ENCODE measurements around the gene FGF3. TPM values are rescaled to one million over a fixed set of nuclear protein-coding genes. Genes with fewer than 3 reads are reported as not detected.
A peak's percentile ranks its signal among the peaks of the same experiment; 100 is the strongest.

Gene FGF3
- total and polyA plus RNA-seq, 11 donors, result not detected

DNA sequence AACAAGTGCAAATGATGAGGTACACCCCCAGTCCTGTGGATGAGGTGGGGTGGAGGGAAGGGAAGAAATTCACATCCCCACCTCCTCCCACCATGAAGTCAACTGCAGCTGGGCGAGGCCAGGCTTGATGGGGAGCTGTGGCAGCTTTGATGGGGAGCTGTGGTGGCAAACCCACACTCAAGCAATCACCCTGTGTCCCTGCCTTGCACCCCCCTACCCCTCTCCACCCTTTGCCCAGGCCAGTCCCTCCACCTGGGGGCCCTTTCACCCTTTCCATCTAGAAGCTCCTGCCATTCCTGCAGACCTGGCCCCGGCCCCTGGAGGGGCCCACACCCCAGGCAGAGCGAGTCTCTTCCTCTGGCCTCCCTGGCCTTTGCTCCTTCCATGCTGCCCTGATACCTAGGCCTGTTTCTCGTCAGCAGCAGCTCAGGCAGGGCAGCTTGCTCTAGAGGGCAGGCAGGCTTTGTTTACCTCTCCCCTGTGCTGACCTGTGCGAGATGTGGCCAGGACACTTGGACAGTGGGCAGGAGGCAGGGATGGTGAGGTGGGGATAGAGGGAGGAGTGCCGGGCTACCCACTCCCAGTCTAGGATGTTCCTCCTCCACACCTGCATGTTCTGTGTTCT lies 4.5 kb upstream of the FGF3 start:
- intact Hi-C loops (cut with DNase I), result no loop called here
- Histone ChIP-seq H3K27me3 (peaks cover 11 to 69% (median 30%) of the 10 kb centered on the region in 9 donors), H3K4me1 (peaks cover 0 to 4% (median 0%) of the 10 kb centered on the region in 12 donors), H3K9me3 (peaks cover 0 to 11% (median 0%) of the 10 kb centered on the region in 12 donors), H3K4me3 (no peak overlapping the region), H3K36me3 (no peaks in the 10 kb centered on the region), H3K27ac (no peak overlapping the region)
- ATAC-seq (no peak), DNase-seq (no peak)
- no peak for TF ChIP-seq POLR2A (IDR thresholded peaks at IDR 0.05)
- TF ChIP-seq, protein P1, sequence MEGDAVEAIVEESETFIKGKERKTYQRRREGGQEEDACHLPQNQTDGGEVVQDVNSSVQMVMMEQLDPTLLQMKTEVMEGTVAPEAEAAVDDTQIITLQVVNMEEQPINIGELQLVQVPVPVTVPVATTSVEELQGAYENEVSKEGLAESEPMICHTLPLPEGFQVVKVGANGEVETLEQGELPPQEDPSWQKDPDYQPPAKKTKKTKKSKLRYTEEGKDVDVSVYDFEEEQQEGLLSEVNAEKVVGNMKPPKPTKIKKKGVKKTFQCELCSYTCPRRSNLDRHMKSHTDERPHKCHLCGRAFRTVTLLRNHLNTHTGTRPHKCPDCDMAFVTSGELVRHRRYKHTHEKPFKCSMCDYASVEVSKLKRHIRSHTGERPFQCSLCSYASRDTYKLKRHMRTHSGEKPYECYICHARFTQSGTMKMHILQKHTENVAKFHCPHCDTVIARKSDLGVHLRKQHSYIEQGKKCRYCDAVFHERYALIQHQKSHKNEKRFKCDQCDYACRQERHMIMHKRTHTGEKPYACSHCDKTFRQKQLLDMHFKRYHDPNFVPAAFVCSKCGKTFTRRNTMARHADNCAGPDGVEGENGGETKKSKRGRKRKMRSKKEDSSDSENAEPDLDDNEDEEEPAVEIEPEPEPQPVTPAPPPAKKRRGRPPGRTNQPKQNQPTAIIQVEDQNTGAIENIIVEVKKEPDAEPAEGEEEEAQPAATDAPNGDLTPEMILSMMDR (IDR thresholded peaks at IDR 0.05), result no peak
- 55 to 60% (median 59%) methylated on average over 5 to 6 of the region's 6 CpGs for WGBS, 4 donors

DNA sequence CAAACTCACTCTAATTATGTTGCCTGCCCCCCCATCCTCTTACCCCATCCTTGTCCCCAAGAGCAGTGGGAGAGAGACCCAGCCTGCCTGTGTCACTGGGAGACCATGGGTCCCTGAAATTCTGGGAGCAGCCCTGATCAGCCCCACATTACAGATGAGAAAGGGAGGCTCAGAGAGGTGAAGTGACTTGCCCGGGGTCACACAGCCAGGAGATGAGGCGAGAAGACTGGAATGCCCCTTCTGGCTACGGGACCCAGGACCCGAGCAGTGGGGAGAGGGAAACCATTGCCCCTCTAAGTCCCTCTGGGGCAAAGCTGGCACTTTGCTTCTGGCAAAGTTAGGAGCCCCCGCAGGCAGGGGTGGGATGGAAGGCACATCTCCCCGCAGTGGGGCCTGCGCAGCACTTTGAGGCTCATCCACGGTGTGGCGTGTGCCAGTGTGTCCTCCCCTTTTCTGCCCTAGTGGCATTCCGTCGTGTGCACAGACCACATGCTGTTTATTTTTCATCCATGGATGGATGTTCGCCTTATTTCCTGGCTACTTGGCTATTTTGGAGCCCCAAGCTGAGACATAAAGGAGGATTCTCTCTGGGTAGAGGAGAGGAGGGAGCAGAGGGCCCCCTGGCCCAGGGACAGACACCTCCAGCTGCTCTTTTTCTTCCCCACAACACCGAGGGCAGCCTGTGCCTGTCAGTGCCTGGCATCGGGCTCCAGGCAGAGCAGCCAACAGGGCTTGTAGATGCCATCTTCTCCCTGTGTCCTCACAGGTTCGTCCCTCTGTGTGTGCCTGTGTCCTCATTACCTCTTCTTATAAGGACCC lies 3.7 kb upstream of the FGF3 start:
- H3K27me3 ChIP-seq, result peaks cover 19 to 78% (median 39%) of the 10 kb centered on the region in 9 donors
- no peak for TF ChIP-seq POLR2A (IDR thresholded peaks at IDR 0.05)
- TF ChIP-seq, protein P1 (IDR thresholded peaks at IDR 0.05), result no peak
- DNase-seq, result no peak
- no peaks in the 10 kb centered on the region for H3K36me3 ChIP-seq
- H3K4me3 ChIP-seq, result no peak overlapping the region
- ATAC-seq, result no peak
- peaks cover 0 to 13% (median 0%) of the 10 kb centered on the region in 12 donors for H3K4me1 ChIP-seq
- intact Hi-C loops (cut with DNase I), result no loop called here
- 69 to 74% (median 72%) methylated on average over 13 to 15 of the region's 15 CpGs for WGBS, 4 donors
- H3K27ac ChIP-seq, result no peak overlapping the region
- H3K9me3 ChIP-seq, result peaks cover 0 to 9% (median 0%) of the 10 kb centered on the region in 12 donors

- peaks cover 27 to 91% (median 50%) of the 10 kb centered on the region in 9 donors for H3K27me3 ChIP-seq
Measured at GRCh38 chr11:69821511-69822040, 2.4 kb upstream of the FGF3 start.

More at GRCh38 chr11:69821511-69822040, 2.4 kb upstream of the FGF3 start:
- Histone ChIP-seq H3K9me3 (no peaks in the 10 kb centered on the region), H3K4me3 (no peak overlapping the region), H3K4me1 (peaks cover 0 to 23% (median 5%) of the 10 kb centered on the region in 12 donors), H3K36me3 (no peaks in the 10 kb centered on the region), H3K27ac (no peak overlapping the region)
- DNase-seq, result peak in 1 of 5 donors; percentile 21
- ATAC-seq, result no peak
- intact Hi-C loops (cut with DNase I), result no loop called here
- WGBS, 4 donors, result 74 to 79% (median 77%) methylated on average over 16 to 17 of the region's 17 CpGs
- TF ChIP-seq POLR2A (IDR thresholded peaks at IDR 0.05), result no peak
- TF ChIP-seq, protein P1 (IDR thresholded peaks at IDR 0.05), result no peak
